SK-N-SH (cell line): ENCODE measurements around the gene DNAJC2.

ENCODE experiments used
- CTCF ChIP-seq: fragments of 200-600 bp; sonication (generic); IDR thresholded peaks from 2 replicates; pipeline ENCODE4 v1.6.1; 2017; ENCODE audit warnings: antibody characterized with exemption, mild to moderate bottlenecking, moderate library complexity
- EZH2phosphoT487 ChIP-seq: fragments of 200-600 bp; sonication (generic); IDR thresholded peaks from 2 replicates; pipeline ENCODE4 v1.6.1; 2017; ENCODE audit warnings: low read depth, mixed run types, mild to moderate bottlenecking, antibody characterized with exemption, moderate library complexity, borderline replicate concordance
- FOSL2 ChIP-seq: IDR thresholded peaks from 2 replicates; pipeline ENCODE4 v1.4.0; 2012; ENCODE audit warnings: low read depth, mild to moderate bottlenecking, moderate library complexity, borderline replicate concordance
- NFIC ChIP-seq: IDR thresholded peaks from 2 replicates; pipeline ENCODE4 v1.4.0; 2012; ENCODE audit warnings: borderline replicate concordance
- POLR2AphosphoS5 ChIP-seq: IDR thresholded peaks from 2 replicates; pipeline ENCODE4 v1.6.1; 2012; ENCODE audit warnings: low read depth, low read length
- RCOR1 ChIP-seq: fragments of 150-350 bp; IDR thresholded peaks from 2 replicates; pipeline ENCODE4 v1.6.1; 2017; ENCODE audit warnings: antibody characterized with exemption, low read length
- REST ChIP-seq: IDR thresholded peaks from 2 replicates; pipeline ENCODE4 v1.6.1; 2012; ENCODE audit warnings: mild to moderate bottlenecking, low read depth, low read length, moderate library complexity
- YY1 ChIP-seq: IDR thresholded peaks from 2 replicates; pipeline ENCODE4 v1.4.0; 2012; ENCODE audit warnings: low read depth, mild to moderate bottlenecking

GRCh38 chr7:103343758-103344452 lies 662 bp downstream of the DNAJC2 start:
- TF ChIP-seq FOSL2 (no peak), REST (no peak), POLR2AphosphoS5 (no peak), CTCF (no peak), YY1 (no peak), RCOR1 (no peak), EZH2phosphoT487 (no peak), NFIC (no peak)
